ENCODE results near the gene CNTNAP4. TPM values are rescaled to one million over a fixed set of nuclear protein-coding genes. Genes with fewer than 3 reads are reported as not detected.

The CNTNAP4 gene
- total and polyA plus RNA-seq, 2 of the 13 experiments (the other 11 are each of a cell fraction or from before 2014, with no cell fraction given) = not detected

DNA sequence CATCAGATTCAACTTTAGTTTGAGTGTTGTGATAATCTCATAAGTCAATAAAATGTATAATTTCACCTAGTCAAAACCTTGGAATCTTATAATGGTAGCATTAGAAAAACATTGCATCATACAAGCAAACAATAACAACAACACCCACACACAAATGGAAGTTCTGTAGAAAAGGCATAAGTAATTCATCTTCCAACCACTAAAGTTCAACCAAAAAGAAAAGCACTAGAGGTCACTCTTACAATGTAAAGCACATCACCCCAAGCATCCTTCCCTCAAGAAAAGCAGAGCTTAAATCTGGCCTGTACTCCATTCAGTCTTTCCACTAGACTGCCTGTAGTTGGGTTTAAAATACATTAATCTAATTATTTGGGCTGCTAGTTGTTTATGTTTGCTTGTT lies 1.8 kb downstream of the CNTNAP4 start (continued):
- TF ChIP-seq ATF7 (IDR thresholded peaks at IDR 0.05) (0 out of 2 replicates have a peak, but pooled peaks have one; percentile 23), ATF7 (CRISPR knock-in tag; IDR thresholded peaks at IDR 0.05) (no peak), SMC3 (IDR thresholded peaks at IDR 0.05; ENCODE audit: low read length) (peak; percentile 64), ZBTB21 (CRISPR knock-in tag; IDR thresholded peaks at IDR 0.05) (no peak), RAD21 (CRISPR knock-in tag; IDR thresholded peaks at IDR 0.05) (0 out of 2 replicates have a peak, but pooled peaks have one; percentile 32), HOXA5 (CRISPR knock-in tag; IDR thresholded peaks at IDR 0.05) (no peak), TRIM24 (CRISPR knock-in tag; IDR thresholded peaks at IDR 0.05) (no peak), FOXK2 (IDR thresholded peaks at IDR 0.05) (no peak), MBNL3 (CRISPR knock-in tag; conservative IDR thresholded peaks at IDR 0.05) (no peak), SOX13 (IDR thresholded peaks at IDR 0.05) (no peak), SOX13 (CRISPR knock-in tag; conservative IDR thresholded peaks at IDR 0.05 in 1 of 2, IDR thresholded peaks at IDR 0.05 in 1 of 2) (no peak), ZBTB8A (CRISPR knock-in tag; IDR thresholded peaks at IDR 0.05; ENCODE audit: borderline replicate concordance, low read depth) (no peak)
- TF ChIP-seq, protein P1, sequence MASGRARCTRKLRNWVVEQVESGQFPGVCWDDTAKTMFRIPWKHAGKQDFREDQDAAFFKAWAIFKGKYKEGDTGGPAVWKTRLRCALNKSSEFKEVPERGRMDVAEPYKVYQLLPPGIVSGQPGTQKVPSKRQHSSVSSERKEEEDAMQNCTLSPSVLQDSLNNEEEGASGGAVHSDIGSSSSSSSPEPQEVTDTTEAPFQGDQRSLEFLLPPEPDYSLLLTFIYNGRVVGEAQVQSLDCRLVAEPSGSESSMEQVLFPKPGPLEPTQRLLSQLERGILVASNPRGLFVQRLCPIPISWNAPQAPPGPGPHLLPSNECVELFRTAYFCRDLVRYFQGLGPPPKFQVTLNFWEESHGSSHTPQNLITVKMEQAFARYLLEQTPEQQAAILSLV (CRISPR knock-in tag; IDR thresholded peaks at IDR 0.05; ENCODE audit: borderline replicate concordance) = no peak
- TF ChIP-seq, protein P2, sequence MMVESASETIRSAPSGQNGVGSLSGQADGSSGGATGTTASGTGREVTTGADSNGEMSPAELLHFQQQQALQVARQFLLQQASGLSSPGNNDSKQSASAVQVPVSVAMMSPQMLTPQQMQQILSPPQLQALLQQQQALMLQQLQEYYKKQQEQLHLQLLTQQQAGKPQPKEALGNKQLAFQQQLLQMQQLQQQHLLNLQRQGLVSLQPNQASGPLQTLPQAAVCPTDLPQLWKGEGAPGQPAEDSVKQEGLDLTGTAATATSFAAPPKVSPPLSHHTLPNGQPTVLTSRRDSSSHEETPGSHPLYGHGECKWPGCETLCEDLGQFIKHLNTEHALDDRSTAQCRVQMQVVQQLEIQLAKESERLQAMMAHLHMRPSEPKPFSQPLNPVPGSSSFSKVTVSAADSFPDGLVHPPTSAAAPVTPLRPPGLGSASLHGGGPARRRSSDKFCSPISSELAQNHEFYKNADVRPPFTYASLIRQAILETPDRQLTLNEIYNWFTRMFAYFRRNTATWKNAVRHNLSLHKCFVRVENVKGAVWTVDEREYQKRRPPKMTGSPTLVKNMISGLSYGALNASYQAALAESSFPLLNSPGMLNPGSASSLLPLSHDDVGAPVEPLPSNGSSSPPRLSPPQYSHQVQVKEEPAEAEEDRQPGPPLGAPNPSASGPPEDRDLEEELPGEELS (CRISPR knock-in tag; IDR thresholded peaks at IDR 0.05) = no peak
- TF ChIP-seq, protein P3, sequence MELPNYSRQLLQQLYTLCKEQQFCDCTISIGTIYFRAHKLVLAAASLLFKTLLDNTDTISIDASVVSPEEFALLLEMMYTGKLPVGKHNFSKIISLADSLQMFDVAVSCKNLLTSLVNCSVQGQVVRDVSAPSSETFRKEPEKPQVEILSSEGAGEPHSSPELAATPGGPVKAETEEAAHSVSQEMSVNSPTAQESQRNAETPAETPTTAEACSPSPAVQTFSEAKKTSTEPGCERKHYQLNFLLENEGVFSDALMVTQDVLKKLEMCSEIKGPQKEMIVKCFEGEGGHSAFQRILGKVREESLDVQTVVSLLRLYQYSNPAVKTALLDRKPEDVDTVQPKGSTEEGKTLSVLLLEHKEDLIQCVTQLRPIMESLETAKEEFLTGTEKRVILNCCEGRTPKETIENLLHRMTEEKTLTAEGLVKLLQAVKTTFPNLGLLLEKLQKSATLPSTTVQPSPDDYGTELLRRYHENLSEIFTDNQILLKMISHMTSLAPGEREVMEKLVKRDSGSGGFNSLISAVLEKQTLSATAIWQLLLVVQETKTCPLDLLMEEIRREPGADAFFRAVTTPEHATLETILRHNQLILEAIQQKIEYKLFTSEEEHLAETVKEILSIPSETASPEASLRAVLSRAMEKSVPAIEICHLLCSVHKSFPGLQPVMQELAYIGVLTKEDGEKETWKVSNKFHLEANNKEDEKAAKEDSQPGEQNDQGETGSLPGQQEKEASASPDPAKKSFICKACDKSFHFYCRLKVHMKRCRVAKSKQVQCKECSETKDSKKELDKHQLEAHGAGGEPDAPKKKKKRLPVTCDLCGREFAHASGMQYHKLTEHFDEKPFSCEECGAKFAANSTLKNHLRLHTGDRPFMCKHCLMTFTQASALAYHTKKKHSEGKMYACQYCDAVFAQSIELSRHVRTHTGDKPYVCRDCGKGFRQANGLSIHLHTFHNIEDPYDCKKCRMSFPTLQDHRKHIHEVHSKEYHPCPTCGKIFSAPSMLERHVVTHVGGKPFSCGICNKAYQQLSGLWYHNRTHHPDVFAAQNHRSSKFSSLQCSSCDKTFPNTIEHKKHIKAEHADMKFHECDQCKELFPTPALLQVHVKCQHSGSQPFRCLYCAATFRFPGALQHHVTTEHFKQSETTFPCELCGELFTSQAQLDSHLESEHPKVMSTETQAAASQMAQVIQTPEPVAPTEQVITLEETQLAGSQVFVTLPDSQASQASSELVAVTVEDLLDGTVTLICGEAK (IDR thresholded peaks at IDR 0.05) = no peak
- TF ChIP-seq, protein P3 (CRISPR knock-in tag; IDR thresholded peaks at IDR 0.05) = no peak
- TF ChIP-seq, protein P4, sequence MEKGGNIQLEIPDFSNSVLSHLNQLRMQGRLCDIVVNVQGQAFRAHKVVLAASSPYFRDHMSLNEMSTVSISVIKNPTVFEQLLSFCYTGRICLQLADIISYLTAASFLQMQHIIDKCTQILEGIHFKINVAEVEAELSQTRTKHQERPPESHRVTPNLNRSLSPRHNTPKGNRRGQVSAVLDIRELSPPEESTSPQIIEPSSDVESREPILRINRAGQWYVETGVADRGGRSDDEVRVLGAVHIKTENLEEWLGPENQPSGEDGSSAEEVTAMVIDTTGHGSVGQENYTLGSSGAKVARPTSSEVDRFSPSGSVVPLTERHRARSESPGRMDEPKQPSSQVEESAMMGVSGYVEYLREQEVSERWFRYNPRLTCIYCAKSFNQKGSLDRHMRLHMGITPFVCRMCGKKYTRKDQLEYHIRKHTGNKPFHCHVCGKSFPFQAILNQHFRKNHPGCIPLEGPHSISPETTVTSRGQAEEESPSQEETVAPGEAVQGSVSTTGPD (CRISPR knock-in tag; IDR thresholded peaks at IDR 0.05) = no peak

Measured in HepG2 (cell line).